ENCODE results near the gene IFT81. TPM values are rescaled to one million over a fixed set of nuclear protein-coding genes. Genes with fewer than 3 reads are reported as not detected.

The IFT81 gene
- total and polyA plus RNA-seq, 2 of the 13 experiments (the other 11 are each of a cell fraction or from before 2014, with no cell fraction given), result 4.2 to 13.0 TPM

- no peak for TF ChIP-seq SP1 (IDR thresholded peaks at IDR 0.05)
- TF ChIP-seq SP1 (CRISPR knock-in tag; IDR thresholded peaks at IDR 0.05), result no peak
- TF ChIP-seq ZSCAN29 (CRISPR knock-in tag; conservative IDR thresholded peaks at IDR 0.05), result no peak
- TF ChIP-seq FOXA3 (CRISPR knock-in tag; IDR thresholded peaks at IDR 0.05), result peak; percentile 78
- no peak for TF ChIP-seq ZNF431 (CRISPR knock-in tag; IDR thresholded peaks at IDR 0.05; ENCODE audit: borderline replicate concordance, low read depth)
- TF ChIP-seq TOPORS (CRISPR knock-in tag; IDR thresholded peaks at IDR 0.05), result no peak
- no peak for TF ChIP-seq MAFG (CRISPR knock-in tag; IDR thresholded peaks at IDR 0.05)
- no peak for TF ChIP-seq ZBTB10 (CRISPR knock-in tag; IDR thresholded peaks at IDR 0.05; ENCODE audit: borderline replicate concordance)
- TF ChIP-seq THYN1 (CRISPR knock-in tag; IDR thresholded peaks at IDR 0.05; ENCODE audit: borderline replicate concordance, low read depth), result no peak
- TF ChIP-seq ZNF644 (CRISPR knock-in tag; IDR thresholded peaks at IDR 0.05; ENCODE audit: low read depth), result peak; percentile 63
- no peak; the same call in 1 of the 2 replicates for TF ChIP-seq ATF2 (CRISPR knock-in tag; IDR thresholded peaks at IDR 0.05)
- no peak for TF ChIP-seq JUNB (CRISPR knock-in tag; IDR thresholded peaks at IDR 0.05; ENCODE audit: borderline replicate concordance)
- no peak for TF ChIP-seq ZNF343 (CRISPR knock-in tag; IDR thresholded peaks at IDR 0.05)
- peak; percentile 66; the same call in 1 of the 2 replicates for TF ChIP-seq ZNF839 (CRISPR knock-in tag; IDR thresholded peaks at IDR 0.05; ENCODE audit: borderline replicate concordance)
- no peak for TF ChIP-seq POLR2AphosphoS2 (IDR thresholded peaks at IDR 0.05; ENCODE audit: low read depth, low read length)
- TF ChIP-seq KAT8 (CRISPR knock-in tag; IDR thresholded peaks at IDR 0.05), result peak; percentile 72
- peak; percentile 18; the same call in 1 of the 2 replicates for TF ChIP-seq ELF1 (CRISPR knock-in tag; IDR thresholded peaks at IDR 0.05)
- TF ChIP-seq CHCHD3 (CRISPR knock-in tag; IDR thresholded peaks at IDR 0.05), result no peak
- no peak for TF ChIP-seq FOSL1 (CRISPR knock-in tag; IDR thresholded peaks at IDR 0.05; ENCODE audit: borderline replicate concordance)
- TF ChIP-seq POGZ (CRISPR knock-in tag; IDR thresholded peaks at IDR 0.05), result peak; percentile 45; the same call in 1 of the 2 replicates
- no peak for TF ChIP-seq NFRKB (IDR thresholded peaks at IDR 0.05)
- no peak for TF ChIP-seq FIP1L1 (IDR thresholded peaks at IDR 0.05; ENCODE audit: borderline replicate concordance, insufficient read depth, low read depth, low read length)
- TF ChIP-seq ZBTB21 (CRISPR knock-in tag; IDR thresholded peaks at IDR 0.05), result no peak
- TF ChIP-seq FOSL2 (CRISPR knock-in tag; IDR thresholded peaks at IDR 0.05), result peak; percentile 61
- TF ChIP-seq FOXO1 (CRISPR knock-in tag; IDR thresholded peaks at IDR 0.05), result peak; percentile 1; the same call in 1 of the 2 replicates
- no peak for TF ChIP-seq ZNF570 (CRISPR knock-in tag; IDR thresholded peaks at IDR 0.05; ENCODE audit: borderline replicate concordance)
- no peak for TF ChIP-seq ZNF619 (CRISPR knock-in tag; IDR thresholded peaks at IDR 0.05)
- no peak for TF ChIP-seq CENPT (CRISPR knock-in tag; IDR thresholded peaks at IDR 0.05; ENCODE audit: low read depth)
- no peak for TF ChIP-seq NFE2 (CRISPR knock-in tag; IDR thresholded peaks at IDR 0.05)
- TF ChIP-seq ZNF136 (CRISPR knock-in tag; IDR thresholded peaks at IDR 0.05; ENCODE audit: low read depth), result no peak
These were observed 123.4 kb downstream of the IFT81 start (continued) for GRCh38 chr12:110247340-110248095.

Data from HepG2 (cell line).